Right ventricle myocardium inferior (tissue), 1 donor: ENCODE measurements around the gene TPST1. TPM values are rescaled to one million over a fixed set of nuclear protein-coding genes. Genes with fewer than 3 reads are reported as not detected.
"Not testable (repeated sequence)": the region's sequence is repeated elsewhere in the genome, so short reads cannot be mapped to it uniquely, and the experiment has no call there.

ENCODE experiments used
- ATAC-seq: fragments of 200-7000 bp; cut with Tn5 transposase; one replicate; pipeline ENCODE4 v1.9.1; 2020; ENCODE audit warnings: mild to moderate bottlenecking, moderate library complexity
- DNase-seq: peaks from one replicate; pipeline ENCODE4 v3.0.0; 2021; ENCODE audit errors: missing footprints
- intact Hi-C: fragments of 100-400 bp; cut with DNase I; formaldehyde crosslinking; loops from one replicate; pipeline ENCODE4 v1.11.0; 2022
- long read RNA-seq: library from polyadenylated mRNA; unstranded; transcript quantifications from one replicate; pipeline ENCODE4 v2.0.0, GENCODE V29; 2021
- total RNA-seq: library from RNA; stranded (reverse); fragmentation: NEBNext Ultra II Directional; extraction: Animal tissue kit (Norgen Biotek cat#: 25700); gene quantifications from one replicate; pipeline ENCODE4 v1.2.1, GENCODE V29; 2021
- donor health status: DM: no; HTN: yes; CAD: no; lungs with severe emphysema.

TPST1 gene
- 6.5 TPM for total RNA-seq
- long read RNA-seq, partial matches to known transcripts = 0 of 3 reads
- long read RNA-seq, other reads (novel, unspliced or antisense) = 1 of 3 reads

DNA sequence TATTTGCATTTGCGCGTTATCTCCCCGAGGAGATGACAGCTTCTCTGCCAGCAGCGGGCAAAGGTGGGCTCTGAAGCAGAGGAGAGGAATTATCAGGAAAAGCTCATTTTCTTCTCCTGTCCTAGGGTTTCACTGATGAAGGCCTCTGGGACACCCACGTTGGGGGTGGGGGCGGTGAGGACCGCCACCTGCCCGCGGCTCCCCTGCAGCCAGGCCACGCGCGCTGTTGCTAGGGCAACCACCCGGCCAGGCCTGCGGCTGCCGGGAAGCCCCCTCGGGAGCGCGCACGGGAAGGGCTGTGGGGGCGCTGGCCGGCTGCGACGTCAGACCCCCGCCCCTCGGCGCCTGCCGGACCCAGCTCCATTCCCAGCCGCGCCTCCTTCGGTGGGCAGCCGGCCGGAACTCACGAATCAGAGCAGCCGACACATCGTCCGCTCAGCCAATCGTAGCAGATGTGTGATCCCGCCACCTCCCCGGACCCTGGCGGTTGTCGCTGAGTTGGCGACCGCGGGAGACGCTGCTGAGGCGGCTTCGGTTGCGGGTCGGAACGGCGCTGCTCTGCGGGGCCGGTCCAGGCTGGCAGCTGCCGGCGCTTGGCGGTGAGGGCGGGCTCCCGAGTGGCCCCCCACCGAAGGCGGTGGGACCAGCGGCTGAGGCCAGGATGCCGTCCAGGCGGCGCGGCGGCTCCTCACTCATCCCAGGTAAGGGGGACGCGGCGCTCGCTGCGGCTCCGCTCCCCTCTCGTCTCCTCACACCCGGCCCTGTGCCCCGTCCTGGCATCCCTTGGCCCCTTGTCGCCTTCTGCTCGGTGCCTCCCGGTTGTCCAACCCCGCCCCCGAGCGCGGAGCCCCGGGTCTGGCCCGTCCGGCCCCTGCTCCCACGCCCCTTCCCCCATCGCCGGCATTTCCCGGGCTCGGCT, at the start of gene TPST1:
TSS of gene TPST1 (plus strand) at position 513 of the 919 bp plus-strand sequence. CDS start 35,092 bp downstream, outside the sequence.
- DNase-seq (peak; percentile 93), ATAC-seq (peak; percentile 95)
- intact Hi-C loops = loop anchor here (5.0 kb wide), 2 partner anchors 53 to 287 kb away; no protein-coding TSS in a partner anchor

DNA sequence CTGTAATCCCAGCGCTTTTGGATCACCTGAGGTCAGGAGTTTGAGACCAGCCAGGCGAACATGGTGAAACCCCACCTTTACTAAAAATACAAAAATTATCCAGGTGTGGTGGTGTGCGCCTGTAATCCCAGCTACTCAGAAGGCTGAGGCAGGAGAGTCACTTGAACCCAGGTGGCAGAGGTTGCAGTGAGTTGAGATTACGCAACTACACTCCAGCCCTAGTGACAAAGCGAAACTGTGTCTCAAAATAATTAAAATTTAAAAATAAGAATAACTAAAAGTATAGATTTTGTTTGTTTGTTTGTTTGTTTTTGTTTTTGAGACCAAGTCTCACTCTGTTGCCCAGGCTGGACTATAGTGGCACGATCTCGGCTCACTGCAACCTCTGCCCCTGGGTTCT, 49.1 kb upstream of the TPST1 start:
- ATAC-seq, DNase-seq, intact Hi-C loops: not testable (repeated sequence)

DNA sequence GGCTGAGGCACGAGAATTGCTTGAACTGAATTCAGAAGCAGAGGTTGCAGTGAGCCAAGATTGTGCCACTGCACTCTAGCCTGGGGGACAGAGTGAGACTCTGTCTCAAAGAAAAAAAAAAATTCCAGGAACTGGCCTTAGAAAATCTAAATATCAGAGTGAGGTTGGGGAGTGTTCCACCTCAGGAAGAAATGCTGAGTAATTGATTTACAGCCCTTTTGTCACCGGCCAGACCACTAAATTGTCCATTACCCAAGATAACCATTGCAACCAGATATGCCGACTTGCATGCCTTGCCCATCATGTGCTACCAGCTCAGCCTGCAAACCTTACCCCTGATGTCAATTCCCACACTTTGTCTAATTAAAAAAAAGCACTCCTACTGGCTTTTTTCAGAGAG, 48.1 kb upstream of the TPST1 start:
- intact Hi-C loops = no loop called here
- ATAC-seq (no peak), DNase-seq (no peak)

DNA sequence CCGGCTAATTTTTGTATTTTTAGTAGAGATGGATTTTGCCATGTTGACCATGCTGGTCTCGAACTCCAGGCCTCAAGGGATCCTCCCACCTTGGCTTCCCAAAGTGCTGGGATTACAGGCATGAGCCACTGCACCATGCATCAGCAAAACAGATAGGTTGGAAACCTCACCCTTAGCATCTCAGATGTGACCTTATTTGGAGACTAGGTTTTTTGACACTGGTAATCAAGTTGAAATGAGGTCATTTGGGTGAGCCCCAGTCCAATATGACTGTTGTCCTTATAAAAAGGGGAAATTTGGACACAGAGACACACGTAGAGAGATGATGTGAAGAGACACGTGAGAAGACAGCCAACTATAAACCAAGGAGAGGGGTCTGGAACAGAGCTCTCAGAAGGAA, 42.5 kb upstream of the TPST1 start:
- ATAC-seq = no peak
- DNase-seq = no peak
- intact Hi-C loops = no loop called here

DNA sequence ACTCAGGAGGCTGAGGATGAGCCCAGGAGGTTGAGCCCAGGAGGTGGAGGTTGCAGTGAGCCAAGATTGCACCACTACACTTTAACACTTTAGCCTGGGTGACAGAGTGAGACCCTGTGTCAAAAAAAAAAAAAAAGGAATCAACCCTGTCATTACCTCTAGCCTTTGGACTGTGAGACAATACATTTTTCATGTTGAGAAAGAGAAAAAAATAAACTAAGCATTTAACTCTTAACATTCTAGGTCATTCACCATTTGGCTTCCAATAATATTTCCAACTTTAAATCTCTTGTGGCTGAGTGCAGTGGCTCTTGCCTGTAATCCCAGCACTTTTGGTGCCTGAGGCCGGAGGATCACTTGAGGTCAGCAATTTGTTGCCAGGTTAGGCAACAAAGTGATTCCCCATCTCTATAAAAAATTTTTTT, 41.9 kb upstream of the TPST1 start:
- intact Hi-C loops = no loop called here
- ATAC-seq (peak; percentile 20), DNase-seq (no peak)

DNA sequence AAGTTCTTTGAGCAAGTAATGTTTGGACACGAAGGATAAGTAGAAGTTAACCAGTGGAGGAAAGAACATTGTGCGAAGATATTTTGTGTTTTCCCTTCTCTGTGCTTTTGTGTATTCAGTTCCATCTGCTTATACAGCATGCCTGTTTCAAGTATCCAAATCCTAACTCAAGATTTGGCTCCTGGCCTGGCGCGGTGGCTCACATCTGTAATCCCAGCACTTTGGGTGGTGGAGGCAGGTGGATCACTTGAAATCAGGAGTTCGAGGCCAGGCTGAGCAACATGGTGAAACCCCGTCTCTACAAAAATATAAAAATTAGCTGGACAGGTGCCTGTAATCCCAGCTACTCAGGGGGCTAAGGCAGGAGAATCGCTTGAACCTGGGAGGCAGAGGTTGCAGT, 40.8 kb upstream of the TPST1 start:
- no peak for DNase-seq
- ATAC-seq = no peak
- intact Hi-C loops = no loop called here

DNA sequence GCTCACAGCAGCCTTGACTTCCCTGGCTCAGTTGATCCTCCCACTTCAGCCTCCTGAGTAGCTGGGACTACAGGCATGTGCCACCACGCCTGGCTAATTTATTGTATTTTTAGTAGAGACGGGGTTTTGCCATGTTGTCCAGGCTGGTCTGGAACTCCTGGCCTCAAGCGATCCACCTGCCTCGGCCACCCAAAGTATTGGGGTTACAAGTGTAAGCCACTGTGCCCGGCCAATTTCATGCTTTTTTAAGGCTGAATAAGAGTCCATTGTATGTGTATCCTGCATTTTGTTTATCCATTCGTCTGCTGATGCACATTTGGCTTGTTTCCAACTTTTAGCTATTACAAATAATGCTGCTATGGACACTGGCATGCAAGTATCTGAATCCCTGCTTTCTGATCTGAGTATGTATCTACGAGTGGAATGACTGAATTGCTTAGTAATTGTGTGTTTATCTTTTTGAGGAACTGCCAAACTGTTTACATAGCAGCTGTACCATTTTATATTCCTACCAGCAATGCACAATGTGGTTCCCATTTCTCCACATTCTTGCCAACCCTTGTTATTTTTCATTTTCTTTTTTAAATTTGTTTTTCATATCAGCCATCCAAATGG, 37.3 kb upstream of the TPST1 start:
- DNase-seq (no peak), ATAC-seq (no peak)
- intact Hi-C loops = no loop called here

DNA sequence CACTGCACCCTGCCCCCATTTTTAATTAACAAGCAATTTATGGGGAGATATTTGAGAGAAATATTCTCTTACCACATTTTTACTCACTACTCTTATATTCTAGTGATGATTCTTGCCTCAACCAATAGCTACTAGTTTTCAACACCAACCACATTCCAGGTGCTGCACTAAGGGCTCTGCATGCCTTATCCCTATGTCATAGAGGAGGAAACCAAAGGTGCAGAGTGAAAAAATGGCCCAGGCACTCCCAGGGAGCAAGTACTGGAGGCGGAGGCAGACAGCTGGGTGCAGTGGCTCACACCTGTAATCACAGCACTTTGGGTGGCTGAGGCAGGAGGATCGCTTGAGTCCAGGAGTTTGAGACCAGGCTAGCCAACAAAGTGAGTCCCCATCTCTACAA, 35.5 kb upstream of the TPST1 start:
- DNase-seq = no peak
- intact Hi-C loops = no loop called here
- no peak for ATAC-seq

DNA sequence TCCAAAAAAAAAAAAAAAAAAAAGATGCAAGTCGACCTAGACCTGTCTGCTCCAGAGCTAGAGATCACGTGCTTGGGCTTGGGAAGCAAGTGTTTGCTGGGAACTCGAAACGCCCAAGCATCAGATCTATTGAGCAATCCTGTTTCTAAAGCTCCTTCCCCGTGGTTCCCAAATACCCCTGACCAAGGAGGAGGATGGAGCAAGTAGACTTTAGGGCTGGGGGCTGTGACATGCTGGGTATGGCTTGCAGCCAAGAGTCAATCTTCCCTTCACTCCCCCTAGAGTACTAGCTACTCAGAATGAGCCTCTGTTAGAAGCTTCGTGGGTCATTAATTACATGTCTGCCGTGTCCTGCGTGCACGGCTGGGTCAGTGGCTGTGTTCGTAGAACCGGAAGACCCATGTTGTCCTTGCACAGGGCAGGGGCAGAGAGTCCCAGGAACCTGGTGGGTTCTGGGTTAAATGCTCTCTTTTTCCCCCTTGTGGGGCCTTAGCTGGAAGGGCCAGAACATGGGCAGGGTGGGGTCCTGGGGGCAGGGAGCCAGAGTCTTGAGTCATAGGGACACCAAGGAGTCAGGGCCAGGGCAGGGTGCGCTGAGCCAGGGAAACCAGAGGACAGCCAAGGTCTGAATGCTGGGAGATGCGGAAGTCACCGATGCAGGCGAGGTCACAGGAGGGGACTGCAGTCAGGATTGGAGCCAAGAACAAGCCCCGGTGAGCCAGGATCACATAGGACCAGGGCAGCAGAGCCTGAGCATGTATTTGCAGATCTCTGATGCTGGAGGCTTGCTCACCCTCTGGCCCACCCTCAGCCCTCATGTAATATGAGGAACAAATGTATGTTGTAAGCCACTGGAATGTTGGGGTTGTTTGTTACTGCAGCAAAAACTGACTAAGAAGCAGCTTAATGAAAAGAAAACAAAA, 34.6 kb upstream of the TPST1 start:
- intact Hi-C loops = no loop called here
- ATAC-seq = peak; percentile 96

DNA sequence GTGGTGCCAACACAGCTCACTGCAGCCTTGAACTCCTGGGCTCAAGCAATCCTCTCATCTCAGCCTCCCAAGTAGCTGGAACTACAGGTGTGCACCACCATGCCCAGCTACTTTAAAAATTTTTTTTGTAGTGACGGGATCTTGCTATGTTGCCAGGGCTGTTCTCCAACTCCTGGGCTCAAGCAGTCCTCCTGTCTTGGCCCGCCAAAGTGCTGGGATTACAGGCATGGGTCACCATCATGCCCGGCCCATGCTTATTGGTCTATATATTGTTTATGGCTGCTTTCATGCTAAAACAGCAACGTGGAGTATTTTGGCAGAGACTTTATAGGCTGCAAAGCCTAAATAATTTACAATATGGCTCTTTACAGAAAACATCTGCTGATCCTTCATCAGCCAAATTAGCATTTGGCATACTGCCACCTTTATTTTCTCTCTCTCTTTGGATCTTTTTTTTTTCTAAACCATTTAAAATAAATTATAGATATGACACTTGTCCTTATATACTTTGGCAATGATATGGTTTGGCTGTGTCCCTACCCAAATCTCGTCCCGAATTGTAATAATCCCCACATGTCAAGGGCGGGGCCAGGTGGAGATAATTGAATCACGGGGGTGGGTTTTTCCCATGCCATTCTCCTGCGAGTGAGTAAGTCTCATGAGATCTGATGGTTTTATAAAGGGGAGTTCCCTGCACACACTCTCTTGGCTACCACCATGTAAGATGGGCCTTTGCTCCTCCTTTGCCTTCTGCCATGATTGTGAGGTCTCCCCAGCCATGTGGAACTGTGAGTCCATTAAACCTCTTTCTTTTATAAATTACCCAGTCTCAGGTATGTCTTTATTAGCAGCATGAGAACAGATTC, 32.4 kb upstream of the TPST1 start:
- DNase-seq, ATAC-seq, intact Hi-C loops: not testable (repeated sequence)

More for the DNA sequence above, 34.6 kb upstream of the TPST1 start:
- peak; percentile 86 for DNase-seq

DNA sequence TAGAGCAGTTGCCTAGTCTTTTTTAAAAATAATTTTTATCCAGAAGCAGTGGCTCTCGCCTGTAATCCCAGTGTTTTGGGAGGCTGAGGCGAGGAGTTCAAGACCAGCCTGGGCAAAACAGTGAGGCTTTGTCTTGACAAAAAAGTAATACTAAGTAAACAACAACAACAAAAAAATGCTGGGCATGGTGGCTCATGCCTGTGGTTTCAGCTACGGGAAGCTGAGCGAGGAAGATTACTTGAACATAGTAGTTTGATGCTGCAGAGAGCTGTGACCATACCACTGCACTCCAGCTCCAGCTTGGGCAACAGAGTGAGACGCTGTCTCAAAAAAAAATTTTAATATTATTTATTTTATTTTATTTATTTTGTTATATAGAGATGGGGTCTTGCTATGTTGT, 31.3 kb upstream of the TPST1 start:
- ATAC-seq (no peak), DNase-seq (no peak)
- intact Hi-C loops = no loop called here

DNA sequence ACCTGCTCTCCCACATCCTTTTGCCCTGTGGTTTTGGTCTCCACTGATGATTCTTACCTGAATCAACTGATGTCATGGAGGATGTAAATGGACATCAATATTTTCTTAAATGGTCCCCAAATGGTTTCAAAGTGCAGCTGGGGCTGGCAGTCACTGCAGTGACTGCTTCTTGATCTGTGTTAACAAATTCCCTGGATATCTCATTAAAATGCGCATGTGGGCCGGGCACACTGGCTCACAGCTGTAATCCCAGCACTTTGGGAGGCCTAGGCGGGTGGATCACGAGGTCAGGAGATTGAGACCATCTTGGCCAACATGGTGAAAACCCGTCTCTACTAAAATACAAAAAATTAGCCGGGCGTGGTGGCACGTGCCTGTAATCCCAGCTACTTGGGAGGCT, 30.1 kb upstream of the TPST1 start:
- ATAC-seq, DNase-seq, intact Hi-C loops: not testable (repeated sequence)

DNA sequence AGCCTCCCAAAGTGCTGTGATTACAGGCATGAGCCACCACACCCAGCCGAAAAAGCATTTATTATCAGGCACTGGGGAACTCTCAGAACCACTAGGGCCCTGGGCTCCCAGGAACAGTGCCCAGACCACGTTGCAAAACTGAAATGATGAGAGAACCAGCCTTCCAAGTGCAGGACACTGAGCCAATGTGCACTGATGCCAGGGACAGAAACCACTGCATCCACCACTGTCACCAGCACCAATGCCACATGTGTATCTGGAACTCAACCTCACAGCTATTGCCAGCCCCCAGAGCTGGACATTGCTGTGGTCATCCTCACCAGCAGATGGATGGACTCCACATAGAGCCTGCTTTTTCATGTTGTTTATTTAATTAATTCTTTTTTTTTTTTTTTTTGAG, 28.2 kb upstream of the TPST1 start:
- no peak for ATAC-seq
- intact Hi-C loops = no loop called here

DNA sequence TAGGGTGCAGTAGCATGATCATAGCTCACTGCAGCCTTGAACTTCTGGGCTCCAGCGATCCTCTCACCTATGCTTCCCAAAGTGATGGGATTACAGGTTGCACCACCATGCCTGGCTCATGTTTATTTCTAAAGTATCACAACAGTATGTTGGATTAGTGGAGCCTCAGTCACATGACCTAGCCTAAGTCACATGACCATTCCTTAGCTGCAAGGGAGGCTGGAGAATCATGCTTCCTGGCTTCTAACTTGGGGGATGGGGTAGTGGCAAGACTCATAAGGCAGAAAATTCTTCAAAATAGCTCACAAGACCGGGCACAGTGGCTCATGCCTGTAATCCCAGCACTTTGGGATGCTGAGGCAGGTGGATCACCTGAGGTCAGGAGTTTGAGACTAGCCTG, 26.9 kb upstream of the TPST1 start:
- DNase-seq (no peak), ATAC-seq (no peak)
- intact Hi-C loops = no loop called here

More for the DNA sequence above, 28.2 kb upstream of the TPST1 start:
- DNase-seq = no peak

DNA sequence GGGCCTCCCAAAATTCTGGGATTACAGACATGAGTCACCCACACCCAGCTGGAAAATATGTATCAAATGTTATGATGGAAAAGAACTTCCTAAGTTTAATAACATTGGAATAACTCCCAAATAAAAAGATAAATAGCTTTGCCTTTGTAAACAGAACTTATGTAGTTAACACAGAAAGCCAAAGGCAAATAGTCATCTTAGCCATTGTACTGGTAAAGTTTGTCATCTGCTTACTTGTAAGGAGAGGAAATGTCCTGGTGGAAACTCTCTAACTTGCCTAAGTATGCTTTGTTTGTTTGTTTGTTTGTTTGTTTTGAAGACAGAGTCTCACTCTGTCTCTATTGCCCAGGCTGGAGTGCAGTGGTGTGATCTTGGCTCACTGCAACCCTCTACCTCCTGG, 23.8 kb upstream of the TPST1 start:
- ATAC-seq = no peak
- DNase-seq = no peak
- intact Hi-C loops = no loop called here

DNA sequence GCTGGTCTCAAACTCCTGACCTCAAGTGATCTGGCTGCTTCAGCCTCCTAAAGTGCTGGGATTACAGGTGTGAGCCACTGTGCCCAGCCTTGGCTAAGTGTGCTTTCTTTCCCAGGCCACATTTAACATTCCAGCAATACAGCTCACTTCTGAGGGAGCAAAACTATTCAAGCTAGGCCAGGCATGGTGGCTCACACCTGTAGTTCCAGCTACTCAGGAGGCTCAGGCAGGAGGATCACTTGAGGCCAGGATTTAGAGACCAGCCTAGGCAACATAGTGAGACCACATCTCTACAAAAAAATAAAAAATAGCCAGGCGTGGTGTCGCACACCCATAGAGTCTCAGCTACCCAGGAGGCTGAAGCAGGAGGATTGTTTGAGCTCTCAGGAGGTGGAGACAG, 23.3 kb upstream of the TPST1 start:
- intact Hi-C loops = no loop called here
- DNase-seq (no peak), ATAC-seq (no peak)

DNA sequence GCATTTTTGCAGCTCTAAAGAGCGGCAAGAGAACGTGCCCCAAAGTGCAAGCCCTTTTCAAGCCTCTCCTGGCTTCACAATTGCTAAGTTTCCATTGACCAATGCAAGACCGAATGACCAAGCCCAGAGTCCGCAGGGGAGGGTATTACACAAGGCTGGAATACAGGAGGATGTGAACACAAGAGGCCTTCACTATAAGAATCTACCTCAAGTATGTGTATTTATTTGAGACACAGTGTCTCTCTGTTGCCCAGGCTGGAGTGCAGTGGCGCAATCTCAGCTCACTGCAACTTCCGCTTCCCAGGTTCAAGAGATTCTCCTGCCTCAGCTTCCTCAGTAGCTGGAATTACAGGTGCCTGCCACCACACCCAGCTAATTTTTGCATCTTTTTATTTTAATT, 22.2 kb upstream of the TPST1 start:
- intact Hi-C loops = no loop called here
- ATAC-seq = no peak
- DNase-seq = no peak

DNA sequence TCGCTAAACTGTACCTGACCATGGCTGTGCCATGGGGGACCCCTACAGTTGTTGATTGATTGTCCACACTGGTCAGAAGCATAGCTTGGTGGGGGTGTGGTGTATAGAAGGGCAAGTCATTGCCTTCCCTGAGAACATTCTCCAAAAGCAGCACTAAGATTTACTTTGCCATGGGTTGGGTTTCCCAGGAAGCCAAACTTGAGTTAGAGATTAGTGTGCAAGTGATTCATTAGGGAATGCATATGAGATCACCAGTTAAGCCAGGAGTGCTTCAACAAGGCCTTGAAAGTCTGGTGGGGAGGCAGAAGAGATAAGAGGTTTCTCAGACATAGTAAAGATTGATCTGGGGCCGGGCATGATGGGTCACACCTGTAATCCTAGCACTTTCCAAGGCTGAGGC, 21.4 kb upstream of the TPST1 start:
- ATAC-seq = no peak
- DNase-seq = no peak
- intact Hi-C loops = no loop called here
